GM12891 (cell line): ENCODE measurements around the gene ATP11A.
"Not testable (repeated sequence)": the region's sequence is repeated elsewhere in the genome, so short reads cannot be mapped to it uniquely, and the experiment has no call there.

ENCODE experiments used
- DNase-seq: peaks from one replicate; pipeline ENCODE4 v3.0.0; 2011; ENCODE audit warnings: low spot score; ENCODE audit not compliant: insufficient read length
- FAIRE-seq: peaks from 2 replicates; lab custom pipeline; 2011; peaks lifted over from hg19 to GRCh38; lab: Jason Lieb, UNC
- PAX5 ChIP-seq: IDR thresholded peaks from 2 replicates; pipeline ENCODE4 v1.6.1; 2011; ENCODE audit warnings: low read length, moderate library complexity, mild to moderate bottlenecking; ENCODE audit not compliant: insufficient read depth, severe bottlenecking
- POLR2A ChIP-seq: IDR thresholded peaks from 2 replicates; pipeline ENCODE4 v1.6.1; 2011; ENCODE audit warnings: low read depth, low read length, control low read depth
- POLR2AphosphoS5 ChIP-seq: IDR thresholded peaks from 2 replicates; pipeline ENCODE4 v1.6.1; 2011; ENCODE audit warnings: low read depth, low read length, control low read depth
- POU2F2 ChIP-seq: IDR thresholded peaks from 2 replicates; pipeline ENCODE4 v1.6.1; 2011; ENCODE audit warnings: low read depth, mild to moderate bottlenecking, control low read depth, low read length, moderate library complexity
- SPI1 ChIP-seq: IDR thresholded peaks from 2 replicates; pipeline ENCODE4 v1.6.1; 2011; ENCODE audit warnings: low read depth, low read length, control low read depth
- TAF1 ChIP-seq: IDR thresholded peaks from 2 replicates; pipeline ENCODE4 v1.6.1; 2011; ENCODE audit warnings: low read depth, low read length, control low read depth

Gene ATP11A

DNA sequence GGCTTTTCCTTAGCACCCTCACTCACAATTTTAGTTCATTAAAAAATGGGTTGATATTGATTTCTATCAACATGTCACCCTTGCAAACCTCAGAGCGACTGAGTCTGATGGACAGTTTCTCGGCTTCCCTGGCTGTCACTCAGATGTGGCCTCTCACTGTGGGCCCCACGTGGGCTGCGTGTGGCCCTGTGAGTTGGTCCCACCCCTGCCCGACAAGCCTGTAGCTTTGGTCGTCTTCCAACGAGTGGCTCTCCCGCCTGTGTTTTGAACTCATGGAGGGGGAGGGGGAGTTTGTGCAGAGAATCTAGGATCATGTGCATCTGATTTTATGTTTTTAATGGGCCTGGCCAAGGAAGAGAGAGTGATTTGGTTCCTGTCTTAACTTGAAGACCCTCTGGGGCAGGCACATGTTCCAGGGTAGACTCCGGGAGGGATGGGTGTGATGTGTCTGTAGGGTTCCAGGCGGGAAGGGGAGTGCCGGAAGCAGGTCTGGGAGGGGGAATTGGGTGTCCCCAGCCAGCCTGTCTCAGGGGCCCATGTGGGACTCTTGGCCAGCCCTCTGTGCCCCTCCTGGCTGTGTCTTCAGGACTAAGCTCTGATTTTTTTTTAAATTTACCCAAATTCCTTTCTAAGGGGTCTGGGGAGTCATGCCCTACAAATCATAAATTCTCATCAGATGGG lies 18.9 kb downstream of the ATP11A start:
- FAIRE-seq (no peak), DNase-seq (no peak)
- TF ChIP-seq PAX5: no peak
- no peak for TF ChIP-seq POLR2AphosphoS5
- TF ChIP-seq SPI1: no peak
- no peak for TF ChIP-seq TAF1
- no peak for TF ChIP-seq POU2F2
- no peak for TF ChIP-seq POLR2A

DNA sequence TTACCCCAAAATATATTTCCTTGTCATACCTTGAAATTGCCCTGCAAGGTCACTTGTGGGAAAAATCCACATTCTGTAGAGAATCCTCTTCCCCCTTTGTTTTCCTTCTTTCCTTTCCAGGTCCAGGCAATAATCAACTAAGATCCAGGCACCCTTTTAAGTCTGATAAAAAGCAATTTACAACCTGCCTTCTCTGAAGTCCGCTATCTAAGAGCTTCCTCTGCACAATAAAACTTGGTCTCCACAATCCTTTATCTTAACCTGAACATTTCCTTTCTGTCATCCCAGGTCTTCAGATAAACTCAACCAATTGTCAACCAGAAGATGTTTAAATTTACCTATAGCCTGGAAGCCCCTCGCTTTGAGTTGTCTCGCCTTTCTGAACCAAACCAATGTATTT lies 19.5 kb downstream of the ATP11A start:
- FAIRE-seq, DNase-seq: not testable (repeated sequence)

DNA sequence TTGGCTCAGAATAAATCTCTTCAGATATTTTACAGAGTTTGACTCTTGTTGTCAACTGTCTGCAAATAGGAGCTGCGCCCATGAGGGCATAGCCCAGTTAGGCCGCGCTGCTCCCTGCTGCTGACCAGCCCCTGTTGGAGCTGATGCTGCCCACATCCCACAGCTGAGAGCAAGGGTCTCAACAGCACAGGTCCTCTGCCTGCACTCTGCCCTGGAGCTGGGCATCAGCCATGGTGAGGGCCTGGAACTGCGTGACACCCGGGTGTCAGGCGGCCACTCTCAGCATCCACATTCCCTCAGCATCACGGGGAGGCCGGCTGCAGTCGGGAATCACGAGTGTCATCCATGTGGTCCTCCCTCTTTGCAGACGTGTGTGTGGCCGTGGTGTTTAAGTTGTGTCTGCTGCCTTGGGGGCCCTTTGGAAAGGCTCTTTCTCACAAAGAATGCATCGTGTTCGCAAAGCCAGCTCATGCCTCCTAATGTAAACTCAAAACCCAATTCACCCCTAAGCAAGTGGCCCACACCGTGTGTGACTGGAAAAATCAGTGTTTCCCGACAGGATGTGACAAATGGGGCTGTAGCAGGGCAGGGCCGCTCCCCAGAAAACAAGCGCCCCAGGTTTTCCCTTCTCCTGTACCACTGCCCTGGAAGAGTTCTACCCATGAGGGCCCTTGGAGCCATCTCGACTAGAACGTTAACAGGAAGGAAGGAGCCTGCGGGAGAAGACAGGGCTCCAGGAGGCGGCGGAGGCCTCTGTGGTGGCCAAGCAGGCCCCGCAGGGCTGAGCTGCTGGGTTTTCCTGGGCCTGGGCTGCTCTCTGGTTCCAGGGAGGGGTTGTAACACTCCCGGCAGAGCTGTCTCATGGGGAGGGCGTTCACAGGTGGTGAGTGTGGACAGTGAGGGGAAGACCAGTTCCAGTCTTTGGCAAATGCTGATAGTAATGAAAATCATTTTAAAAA lies 20.3 kb downstream of the ATP11A start:
- DNase-seq: no peak
- no peak for TF ChIP-seq POLR2A
- no peak for FAIRE-seq

DNA sequence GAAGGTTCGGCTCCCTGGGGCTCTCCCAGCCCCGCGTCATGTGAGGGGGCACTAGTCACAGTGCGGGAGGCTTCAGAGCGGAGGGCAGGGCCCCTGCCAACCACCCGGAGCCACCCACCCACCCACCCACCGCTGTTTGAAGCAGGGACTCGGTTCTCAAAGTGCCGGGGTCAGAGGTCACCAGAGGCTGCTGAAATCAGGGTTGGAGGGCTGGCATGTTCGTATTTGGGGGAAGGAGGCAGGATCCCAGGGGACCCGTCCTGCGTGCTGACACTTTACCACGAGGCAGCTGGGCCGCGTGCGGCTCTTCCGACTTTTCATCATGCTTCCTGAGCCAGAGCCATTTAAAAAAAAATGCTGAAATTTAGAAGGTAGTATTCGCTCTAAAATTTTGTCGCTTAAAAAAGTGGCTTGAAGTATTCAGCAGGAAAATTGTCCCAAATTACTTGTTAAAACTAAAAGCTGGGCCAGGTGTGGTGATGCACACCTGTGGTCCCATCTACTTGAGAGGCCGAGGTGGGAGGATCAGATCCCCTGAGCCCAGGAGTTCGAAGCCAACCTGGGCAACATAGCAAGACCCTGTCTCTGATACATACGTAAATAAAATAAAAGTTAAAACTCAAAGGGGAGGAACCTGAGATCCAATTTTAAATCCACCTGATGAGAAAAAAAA lies 21.2 kb downstream of the ATP11A start:
- DNase-seq (no peak), FAIRE-seq (no peak)
- TF ChIP-seq POU2F2: no peak

DNA sequence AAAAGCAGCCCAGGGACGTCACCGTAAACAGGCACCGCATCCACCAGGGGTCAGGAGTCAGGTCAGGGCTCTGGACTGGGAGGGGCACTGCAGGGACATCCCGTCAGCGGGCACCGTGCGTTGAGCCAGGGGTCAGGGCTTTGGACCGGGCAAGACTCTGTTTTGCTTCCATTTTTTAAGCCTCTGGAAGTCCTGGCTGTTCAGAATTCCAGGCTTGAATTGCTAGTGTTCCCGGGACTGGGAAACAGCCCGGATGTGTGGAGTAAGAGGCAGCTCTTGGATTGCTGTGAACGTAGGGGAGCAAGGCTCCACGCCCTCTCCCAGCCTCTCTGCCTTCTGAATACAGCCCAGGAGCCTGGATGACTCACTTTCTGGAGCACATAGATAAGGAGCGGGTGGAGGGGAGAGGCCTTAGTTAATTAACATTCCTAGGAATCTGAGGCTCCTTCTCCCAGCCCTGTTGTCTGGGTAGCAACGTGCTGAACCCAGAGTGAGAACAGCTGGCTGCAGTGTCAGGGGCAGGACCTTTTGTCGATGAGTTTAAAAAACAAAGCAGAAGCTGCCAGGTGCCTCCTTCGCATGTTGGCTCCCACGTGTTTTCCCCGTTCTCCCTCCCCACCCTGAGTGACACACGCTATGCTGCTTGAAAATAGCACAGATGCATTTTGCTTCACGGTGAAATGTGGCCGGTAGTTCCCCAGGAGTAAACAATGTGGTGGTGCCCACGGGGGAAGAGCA lies 21.9 kb downstream of the ATP11A start:
- TF ChIP-seq POLR2AphosphoS5 (no peak), POLR2A (no peak), POU2F2 (no peak), PAX5 (no peak), TAF1 (no peak), SPI1 (no peak)
- FAIRE-seq (peak; percentile 95), DNase-seq (peak; percentile 51)

DNA sequence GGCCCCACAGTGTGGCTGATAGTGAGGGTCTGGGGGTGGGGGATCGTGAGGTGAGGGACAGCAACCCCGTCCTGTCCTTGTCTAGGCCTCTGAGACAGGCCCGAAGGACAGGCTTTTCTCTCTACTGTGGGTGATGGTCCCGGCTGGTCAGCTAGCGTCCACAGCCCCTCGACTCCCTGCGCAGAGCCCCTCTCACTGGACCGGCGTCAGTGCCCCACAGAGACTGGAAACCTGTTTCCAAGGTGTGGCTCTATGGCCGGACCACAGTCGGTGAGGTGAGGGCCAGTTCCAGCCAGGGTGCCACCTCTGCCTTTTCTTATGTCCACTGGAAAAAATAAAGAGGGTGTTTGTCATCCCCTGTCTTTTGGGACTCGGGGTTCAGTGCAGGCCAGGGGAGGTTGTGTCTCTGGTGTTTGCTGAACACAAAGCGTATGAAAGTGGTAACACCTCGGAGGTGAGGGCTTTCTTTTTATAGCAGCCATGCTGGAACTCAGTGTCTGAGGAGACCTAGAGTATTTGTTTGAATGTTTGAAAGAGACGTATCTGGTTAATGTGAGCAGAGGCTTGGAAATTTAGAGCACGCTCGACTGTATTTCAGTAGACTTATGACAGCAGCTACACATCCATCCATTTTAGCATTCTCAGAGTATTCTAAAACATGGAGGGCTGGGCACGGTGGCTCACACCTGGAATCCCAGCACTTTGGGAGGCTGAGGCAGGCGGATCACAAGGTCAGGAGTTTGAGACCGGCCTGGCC lies 22.8 kb downstream of the ATP11A start:
- DNase-seq (no peak), FAIRE-seq (no peak)
- TF ChIP-seq POU2F2: no peak
- no peak for TF ChIP-seq PAX5
- no peak for TF ChIP-seq TAF1
- TF ChIP-seq SPI1: no peak
- TF ChIP-seq POLR2A: no peak
- no peak for TF ChIP-seq POLR2AphosphoS5

DNA sequence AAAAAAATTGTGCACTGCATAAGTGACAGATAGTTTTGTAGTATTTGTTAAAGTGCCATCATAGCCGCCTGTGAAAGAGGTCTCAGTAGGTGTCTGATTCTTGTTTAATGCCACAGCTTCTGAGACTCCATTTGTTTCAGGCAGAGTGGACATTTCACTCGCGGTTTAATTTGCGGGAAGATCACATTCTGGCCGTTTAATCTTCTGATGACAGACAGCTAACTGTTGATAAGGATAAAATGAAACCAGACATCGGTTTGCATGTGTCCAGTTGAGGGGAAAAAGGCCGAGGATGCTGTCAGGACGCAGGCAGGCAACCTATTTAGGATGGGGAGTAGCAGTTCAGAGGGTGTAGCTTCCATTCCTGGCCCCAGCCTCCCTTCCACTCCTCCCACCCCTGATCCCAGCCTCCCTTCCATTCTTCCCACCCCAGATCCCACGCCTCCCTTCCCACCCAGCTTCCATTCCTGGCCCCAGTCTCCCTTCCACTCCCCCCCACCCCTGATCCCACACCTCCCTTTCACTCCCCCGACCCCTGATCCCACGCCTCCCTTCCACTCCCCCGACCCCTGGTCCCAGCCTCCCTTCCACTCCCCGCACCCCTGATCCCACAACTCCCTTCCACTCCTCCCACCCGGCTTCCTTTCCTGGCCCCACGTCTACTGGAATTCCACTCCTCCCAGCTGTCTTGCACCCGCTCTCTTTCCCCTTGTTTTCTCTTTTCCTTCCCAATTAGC lies 23.8 kb downstream of the ATP11A start:
- FAIRE-seq (no peak), DNase-seq (no peak)
- no peak for TF ChIP-seq POU2F2
- no peak for TF ChIP-seq POLR2A
- TF ChIP-seq POLR2AphosphoS5: no peak
- no peak for TF ChIP-seq TAF1
- no peak for TF ChIP-seq SPI1
- no peak for TF ChIP-seq PAX5

DNA sequence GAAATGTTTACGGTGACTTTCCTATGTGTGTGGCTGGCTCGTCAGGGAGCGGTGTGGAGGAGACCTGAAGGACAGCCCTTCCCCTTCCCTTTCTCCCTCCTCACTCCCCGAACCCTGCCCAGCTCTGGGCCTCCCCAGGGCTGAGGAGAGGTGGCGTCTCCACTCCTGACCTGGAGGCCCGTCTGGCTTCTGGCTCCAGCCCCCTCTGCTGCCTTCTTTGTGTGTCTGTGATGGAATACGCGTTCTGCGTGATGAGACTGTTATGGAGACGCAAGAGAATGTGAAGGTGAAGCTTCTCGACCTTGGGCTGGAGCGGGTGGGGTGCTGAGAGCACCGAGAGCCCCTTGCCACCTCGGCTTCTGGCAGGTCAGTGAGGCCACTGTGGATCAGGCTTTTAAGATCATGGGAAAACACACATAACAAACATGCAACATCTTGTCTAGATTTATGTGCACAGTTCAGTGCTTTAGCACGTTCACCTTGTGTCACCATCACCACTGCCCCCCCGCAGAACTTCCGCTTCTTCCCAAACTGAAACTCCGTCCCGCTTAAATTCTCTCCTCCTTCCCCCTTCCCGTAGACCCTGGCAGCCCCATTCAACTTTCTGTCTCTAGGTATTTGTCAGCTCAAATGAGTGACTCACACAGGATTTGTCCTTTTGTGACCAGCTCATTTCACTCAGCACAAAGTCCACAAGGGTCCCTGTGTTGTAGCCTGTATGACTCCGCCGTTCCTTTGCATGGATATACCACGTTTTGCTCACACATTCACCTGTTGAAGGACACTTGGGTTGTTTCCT lies 24.7 kb downstream of the ATP11A start:
- FAIRE-seq (peak; percentile 40), DNase-seq (no peak)
- no peak for TF ChIP-seq POLR2A
- TF ChIP-seq PAX5: no peak
- TF ChIP-seq SPI1: no peak
- TF ChIP-seq POLR2AphosphoS5: no peak
- no peak for TF ChIP-seq POU2F2
- no peak for TF ChIP-seq TAF1
